T-helper 1 cell treated with Interleukin-12 subunit alpha and Interleukin-12 subunit beta and Interleukin-4 antibody, amounts not matched to agents 30 μg/mL and 1 μg/mL, for 36 hours (primary cell): Measurements from ENCODE around the gene NCOA1.
A peak's percentile ranks its signal among the peaks of the same experiment; 100 is the strongest.

ENCODE experiments used
- H3K27ac Mint-ChIP-seq: one replicate; pipeline ENCODE4 v1.8.0; 2021; ENCODE audit warnings: mild to moderate bottlenecking, mixed read lengths
- H3K27me3 Mint-ChIP-seq: one replicate; pipeline ENCODE4 v1.8.0; 2021; ENCODE audit warnings: low read depth, mixed read lengths
- H3K36me3 Mint-ChIP-seq: one replicate; pipeline ENCODE4 v1.8.0; 2021; ENCODE audit warnings: low read depth, mixed read lengths
- H3K4me1 Mint-ChIP-seq: one replicate; pipeline ENCODE4 v1.8.0; 2021; ENCODE audit warnings: low read depth, mixed read lengths
- H3K4me3 Mint-ChIP-seq: one replicate; pipeline ENCODE4 v1.8.0; 2021; ENCODE audit warnings: mild to moderate bottlenecking, moderate library complexity, mixed read lengths
- H3K9me3 Mint-ChIP-seq: one replicate; pipeline ENCODE4 v1.8.0; 2021; ENCODE audit warnings: mixed read lengths

The NCOA1 gene

DNA sequence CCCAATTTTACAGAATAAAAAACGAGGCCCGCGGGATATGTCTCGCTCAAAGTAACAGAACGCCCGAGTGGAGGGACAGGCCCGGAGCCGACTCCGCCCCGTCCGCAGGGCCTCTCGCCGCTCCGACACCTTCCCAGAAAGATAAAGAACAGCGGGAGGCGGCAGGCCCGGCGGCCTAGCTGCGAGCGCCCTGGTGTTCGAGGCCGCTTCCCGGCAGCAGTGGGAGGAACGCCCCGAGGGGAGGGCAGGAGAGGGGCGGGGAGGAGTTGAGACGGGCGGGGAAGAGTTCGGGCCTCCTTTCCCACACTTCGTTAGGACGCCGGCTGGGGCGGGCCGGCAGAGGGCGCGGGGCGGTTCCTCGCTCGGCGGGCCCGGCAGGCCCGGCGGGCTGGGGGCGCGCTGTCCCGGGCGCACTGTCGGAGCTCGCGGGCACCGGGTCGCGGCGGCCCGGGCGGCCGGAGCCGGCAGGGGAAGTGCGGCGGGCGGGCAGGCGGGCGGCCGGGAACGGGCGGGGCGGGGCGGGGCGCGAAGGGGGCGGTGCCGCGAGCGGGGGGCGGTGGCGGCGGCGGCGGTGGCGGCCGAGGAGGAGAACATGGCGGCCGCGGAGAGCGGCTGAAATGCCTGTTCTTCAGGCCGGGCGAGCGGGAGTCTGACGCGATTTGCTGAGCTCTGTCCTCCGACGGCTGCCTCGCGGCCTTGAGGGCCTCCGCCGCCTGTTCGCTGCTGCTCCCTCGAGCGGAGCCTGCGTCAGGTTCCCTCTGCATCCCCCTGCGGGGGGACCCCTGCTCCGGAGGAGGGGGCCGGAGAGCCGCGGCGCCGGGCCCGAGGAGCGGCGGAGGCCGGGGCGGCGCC is at the start of gene NCOA1:
Gene NCOA1, plus strand, starts transcription at position 565 of the 852 bp plus-strand sequence. CDS start 167,424 bp downstream, outside the sequence.
- H3K36me3 Mint-ChIP-seq = peaks cover 2% of the 10 kb centered on the region
- H3K9me3 Mint-ChIP-seq = no peaks in the 10 kb centered on the region
- H3K27me3 Mint-ChIP-seq = peaks cover 10% of the 10 kb centered on the region
- peaks cover 36% of the 10 kb centered on the region for H3K4me1 Mint-ChIP-seq
- peak within 1 kb of the TSS; percentile 92 for H3K27ac Mint-ChIP-seq
- H3K4me3 Mint-ChIP-seq = peak within 1 kb of the TSS; percentile 91

DNA sequence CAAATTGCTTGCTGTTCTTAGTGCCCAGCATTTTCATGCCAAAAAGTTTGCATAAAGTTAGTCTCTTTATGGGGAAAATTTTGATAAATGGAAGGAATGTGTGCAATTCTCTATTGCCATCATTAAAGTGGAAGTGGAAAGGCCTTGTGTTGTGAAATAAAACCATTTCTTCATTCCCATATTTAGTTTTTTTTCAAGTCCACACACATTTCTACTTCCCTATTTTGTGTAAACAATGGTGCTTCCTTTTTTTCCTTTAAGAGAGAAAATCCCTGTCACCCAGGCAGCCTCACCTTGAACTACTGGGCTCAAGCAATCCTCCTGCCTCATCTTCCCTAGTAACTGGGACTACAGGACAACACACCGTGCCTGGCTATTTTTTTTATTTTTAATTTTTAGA is 42.3 kb upstream of the NCOA1 start:
- no peak overlapping the region for H3K4me3 Mint-ChIP-seq
- no peaks in the 10 kb centered on the region for H3K4me1 Mint-ChIP-seq
- peaks cover 2% of the 10 kb centered on the region for H3K36me3 Mint-ChIP-seq
- H3K9me3 Mint-ChIP-seq = peaks cover 6% of the 10 kb centered on the region
- no peak overlapping the region for H3K27ac Mint-ChIP-seq
- peaks cover 7% of the 10 kb centered on the region for H3K27me3 Mint-ChIP-seq

DNA sequence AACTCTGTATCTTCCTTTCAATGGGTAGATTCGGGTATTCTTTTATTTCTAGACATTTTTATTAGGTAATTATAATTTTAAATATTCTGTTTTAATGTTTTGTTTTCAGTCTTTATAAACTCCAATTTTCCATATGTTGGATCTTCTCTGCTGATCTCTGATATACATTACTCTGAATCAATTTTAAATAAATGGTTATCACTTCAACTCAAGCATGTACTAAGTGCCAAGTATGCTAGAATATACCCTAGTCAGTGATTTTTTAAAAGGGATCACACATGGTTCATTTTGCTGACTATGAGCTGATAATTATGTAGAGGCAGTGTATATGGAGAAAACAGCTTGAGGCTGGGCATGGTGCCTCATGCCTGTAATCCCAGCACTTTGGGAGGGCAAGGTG is 41.7 kb upstream of the NCOA1 start:
- peaks cover 2% of the 10 kb centered on the region for H3K36me3 Mint-ChIP-seq
- no peaks in the 10 kb centered on the region for H3K4me1 Mint-ChIP-seq
- H3K27me3 Mint-ChIP-seq = peaks cover 7% of the 10 kb centered on the region
- peaks cover 6% of the 10 kb centered on the region for H3K9me3 Mint-ChIP-seq
- H3K4me3 Mint-ChIP-seq = no peak overlapping the region
- H3K27ac Mint-ChIP-seq = no peak overlapping the region

DNA sequence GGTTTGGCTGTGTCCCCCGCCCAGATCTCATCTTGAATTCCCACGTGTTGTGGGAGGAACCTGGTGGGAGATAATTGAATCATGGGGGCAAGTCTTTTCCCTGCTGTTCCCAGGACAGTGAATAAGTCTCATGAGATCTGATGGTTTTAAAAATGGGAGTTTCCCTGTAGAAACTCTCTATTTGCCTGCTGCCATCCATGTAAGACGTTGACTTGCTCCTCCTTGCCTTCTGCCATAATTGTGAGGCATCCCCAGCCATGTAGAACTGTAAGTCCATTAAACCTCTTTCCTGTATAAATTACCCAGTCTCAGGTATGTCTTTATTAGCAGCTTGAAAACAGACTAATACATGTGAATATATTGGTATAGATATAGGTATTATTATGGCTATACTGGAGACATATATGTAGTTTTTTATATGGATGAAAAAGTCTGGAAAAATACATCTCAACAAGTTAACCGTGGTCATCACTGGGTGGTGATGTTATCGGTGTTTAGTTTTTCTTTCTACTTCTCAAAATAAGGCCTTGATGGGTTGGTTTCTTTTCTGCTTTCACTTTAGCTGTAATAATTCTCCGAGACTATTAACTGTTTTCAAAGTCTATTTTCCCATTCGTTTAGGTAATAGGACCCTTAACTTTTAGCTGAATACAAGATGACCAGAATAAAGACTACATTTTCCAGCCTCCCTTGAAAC is 39.1 kb upstream of the NCOA1 start:
- no peaks in the 10 kb centered on the region for H3K4me1 Mint-ChIP-seq
- no peak overlapping the region for H3K4me3 Mint-ChIP-seq
- peaks cover 3% of the 10 kb centered on the region for H3K27me3 Mint-ChIP-seq
- H3K9me3 Mint-ChIP-seq = peaks cover 6% of the 10 kb centered on the region
- peaks cover 2% of the 10 kb centered on the region for H3K36me3 Mint-ChIP-seq
- H3K27ac Mint-ChIP-seq = no peak overlapping the region

DNA sequence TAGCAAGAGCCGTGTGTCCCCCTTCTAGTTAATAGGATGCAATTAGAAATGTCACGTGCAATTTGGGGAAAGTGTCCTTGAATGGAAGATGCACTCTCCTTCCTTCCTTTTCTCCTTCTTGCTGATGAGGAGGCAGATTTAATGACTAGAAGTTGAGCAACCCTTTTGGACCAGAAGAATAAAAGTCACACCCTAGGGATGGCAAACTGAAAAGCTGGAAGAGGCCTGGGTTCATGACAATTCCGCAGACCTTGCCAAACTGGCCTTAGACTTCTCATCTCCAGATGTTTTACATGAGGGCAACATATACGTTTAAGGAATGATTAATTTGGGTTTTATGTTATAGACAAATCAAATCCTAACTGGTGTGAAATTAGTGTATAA is 38.6 kb upstream of the NCOA1 start:
- Mint-ChIP-seq H3K27ac (no peak overlapping the region), H3K27me3 (peaks cover 3% of the 10 kb centered on the region), H3K9me3 (peaks cover 6% of the 10 kb centered on the region), H3K4me3 (no peak overlapping the region), H3K36me3 (peaks cover 2% of the 10 kb centered on the region), H3K4me1 (no peaks in the 10 kb centered on the region)

DNA sequence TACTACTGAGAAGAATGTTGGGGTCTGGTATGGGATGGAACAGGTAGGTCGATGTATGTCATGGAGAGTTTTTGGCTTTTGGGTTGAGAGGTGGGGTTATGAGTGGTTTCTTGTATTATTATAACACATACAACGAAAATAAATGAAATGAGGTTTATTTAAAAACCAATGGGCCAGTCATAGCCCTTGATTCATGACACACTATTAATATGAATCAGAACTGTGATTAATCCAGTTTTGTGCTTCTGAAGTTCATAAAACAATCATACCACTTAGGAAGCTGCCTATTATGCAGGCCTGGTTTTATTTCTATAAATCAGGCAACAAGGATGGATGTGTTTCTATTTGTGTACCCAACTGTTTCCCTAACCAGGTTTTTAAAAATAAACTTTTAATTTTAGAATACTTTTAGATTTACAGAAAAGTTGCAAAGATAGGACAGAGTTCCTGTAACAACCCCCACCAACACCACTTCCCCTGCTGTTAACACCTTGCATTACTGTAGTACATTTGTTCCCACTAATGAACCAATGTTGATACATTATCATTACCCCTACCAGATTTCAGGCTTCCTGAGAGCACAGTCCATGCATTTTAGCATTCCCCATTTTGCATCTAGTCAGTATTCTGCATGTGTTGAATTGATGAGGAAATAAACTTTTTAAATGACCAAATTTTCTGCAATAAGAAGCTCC is 37.5 kb upstream of the NCOA1 start:
- no peaks in the 10 kb centered on the region for H3K4me1 Mint-ChIP-seq
- H3K9me3 Mint-ChIP-seq = peaks cover 6% of the 10 kb centered on the region
- H3K36me3 Mint-ChIP-seq = peaks cover 1% of the 10 kb centered on the region
- no peak overlapping the region for H3K27ac Mint-ChIP-seq
- H3K27me3 Mint-ChIP-seq = peaks cover 5% of the 10 kb centered on the region
- no peak overlapping the region for H3K4me3 Mint-ChIP-seq

DNA sequence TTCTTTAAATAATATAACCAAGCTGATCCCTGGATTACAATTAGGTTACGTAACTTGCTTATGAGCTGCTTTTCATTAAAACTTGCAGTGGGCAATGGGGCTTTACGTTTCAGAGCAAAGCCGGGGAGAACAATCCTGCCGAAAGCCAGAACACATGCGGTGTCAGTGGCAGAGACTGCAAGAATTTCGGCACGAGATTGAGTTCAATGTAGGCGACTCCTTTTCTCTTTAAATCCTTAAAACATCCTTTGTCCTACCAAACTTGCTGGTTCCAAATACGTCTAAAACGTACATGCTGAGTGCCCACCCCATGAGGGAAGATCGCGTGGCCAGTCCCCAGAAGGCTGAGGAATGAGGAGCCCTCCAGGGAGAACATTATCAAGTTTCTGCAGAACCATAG is 36.8 kb upstream of the NCOA1 start:
- H3K27ac Mint-ChIP-seq = no peak overlapping the region
- H3K4me1 Mint-ChIP-seq = no peaks in the 10 kb centered on the region
- peaks cover 6% of the 10 kb centered on the region for H3K9me3 Mint-ChIP-seq
- no peak overlapping the region for H3K4me3 Mint-ChIP-seq
- no peaks in the 10 kb centered on the region for H3K36me3 Mint-ChIP-seq
- H3K27me3 Mint-ChIP-seq = peaks cover 4% of the 10 kb centered on the region

DNA sequence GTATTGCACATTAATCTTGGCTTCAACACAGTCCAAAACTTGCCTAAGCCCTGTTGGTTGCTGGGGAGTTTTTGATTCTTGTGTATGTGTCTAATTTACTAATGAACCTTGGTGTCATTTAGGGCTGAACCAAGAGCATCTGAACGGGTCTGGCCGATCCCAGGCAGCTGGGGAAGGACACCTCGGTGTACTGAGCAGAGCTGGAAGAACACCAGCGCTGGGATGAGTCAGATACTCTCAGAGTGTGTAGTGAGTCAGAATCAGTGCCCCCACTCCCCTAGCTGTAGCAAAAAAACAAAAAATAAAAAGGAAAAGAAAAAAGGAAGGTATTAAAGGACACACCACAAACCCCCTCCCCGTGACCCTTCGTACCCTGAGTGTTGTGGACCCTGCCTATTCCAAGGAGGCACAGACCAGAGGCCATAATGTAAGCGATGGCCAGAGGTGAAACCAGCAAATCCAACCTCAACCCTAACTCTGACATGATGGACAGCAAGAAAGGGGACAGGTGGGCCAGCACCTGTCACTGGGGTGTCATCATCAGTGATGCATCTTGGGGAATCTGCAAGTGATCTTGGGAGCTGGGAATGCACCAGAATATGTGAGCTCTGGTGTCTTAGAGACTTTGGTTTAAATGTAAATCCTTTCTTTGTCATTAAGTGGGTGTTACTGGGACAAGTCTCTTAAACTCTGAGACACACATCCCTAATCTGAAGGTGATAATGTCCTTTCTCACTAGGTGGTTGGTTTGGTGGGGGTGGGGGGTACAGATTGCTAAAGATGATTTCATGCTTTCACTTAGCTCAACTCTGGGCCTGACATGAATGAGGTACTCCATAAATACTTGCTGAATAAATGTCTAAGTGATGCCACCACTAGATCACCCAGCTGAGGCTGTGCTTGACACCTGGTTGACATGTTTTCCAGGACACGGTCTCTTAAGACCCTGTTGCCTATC is 34.2 kb upstream of the NCOA1 start:
- Mint-ChIP-seq H3K4me3 (no peak overlapping the region), H3K9me3 (no peaks in the 10 kb centered on the region), H3K36me3 (no peaks in the 10 kb centered on the region), H3K27me3 (peaks cover 4% of the 10 kb centered on the region), H3K27ac (no peak overlapping the region), H3K4me1 (peaks cover 2% of the 10 kb centered on the region)

DNA sequence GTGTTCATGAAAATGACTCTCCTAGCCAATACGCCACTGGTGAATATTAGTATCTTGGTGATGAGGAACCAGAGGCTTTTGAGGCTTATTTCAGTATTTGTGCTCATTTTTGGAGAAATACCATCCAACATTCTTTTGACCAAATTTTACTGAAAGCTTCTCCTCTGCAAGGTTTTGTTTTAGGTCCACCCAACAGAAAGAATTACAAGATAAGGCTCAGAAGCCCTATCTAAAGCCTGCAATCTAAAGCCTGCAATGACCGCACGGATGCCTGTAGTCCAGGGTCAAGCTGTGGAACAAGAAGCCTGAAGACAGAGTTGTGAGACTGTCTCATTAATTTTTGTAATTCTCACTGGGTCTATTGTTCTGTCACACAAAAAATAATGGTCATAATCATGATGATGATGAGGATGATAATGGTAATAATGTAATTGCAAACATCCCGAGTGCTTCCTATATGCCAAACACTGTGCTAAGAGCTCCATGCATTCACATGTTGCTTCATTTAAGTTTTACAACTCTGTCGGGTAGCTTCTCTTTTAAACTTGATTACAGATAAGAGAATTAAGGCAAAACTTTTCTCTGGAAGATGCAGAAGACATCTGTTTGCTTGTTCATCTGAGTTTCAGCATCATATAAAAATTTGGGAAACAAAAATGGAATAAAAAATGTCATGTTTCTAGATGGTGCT is 33.2 kb upstream of the NCOA1 start:
- Mint-ChIP-seq H3K27me3 (peaks cover 4% of the 10 kb centered on the region), H3K27ac (no peak overlapping the region), H3K4me1 (peaks cover 4% of the 10 kb centered on the region), H3K9me3 (no peaks in the 10 kb centered on the region), H3K4me3 (no peak overlapping the region), H3K36me3 (no peaks in the 10 kb centered on the region)

DNA sequence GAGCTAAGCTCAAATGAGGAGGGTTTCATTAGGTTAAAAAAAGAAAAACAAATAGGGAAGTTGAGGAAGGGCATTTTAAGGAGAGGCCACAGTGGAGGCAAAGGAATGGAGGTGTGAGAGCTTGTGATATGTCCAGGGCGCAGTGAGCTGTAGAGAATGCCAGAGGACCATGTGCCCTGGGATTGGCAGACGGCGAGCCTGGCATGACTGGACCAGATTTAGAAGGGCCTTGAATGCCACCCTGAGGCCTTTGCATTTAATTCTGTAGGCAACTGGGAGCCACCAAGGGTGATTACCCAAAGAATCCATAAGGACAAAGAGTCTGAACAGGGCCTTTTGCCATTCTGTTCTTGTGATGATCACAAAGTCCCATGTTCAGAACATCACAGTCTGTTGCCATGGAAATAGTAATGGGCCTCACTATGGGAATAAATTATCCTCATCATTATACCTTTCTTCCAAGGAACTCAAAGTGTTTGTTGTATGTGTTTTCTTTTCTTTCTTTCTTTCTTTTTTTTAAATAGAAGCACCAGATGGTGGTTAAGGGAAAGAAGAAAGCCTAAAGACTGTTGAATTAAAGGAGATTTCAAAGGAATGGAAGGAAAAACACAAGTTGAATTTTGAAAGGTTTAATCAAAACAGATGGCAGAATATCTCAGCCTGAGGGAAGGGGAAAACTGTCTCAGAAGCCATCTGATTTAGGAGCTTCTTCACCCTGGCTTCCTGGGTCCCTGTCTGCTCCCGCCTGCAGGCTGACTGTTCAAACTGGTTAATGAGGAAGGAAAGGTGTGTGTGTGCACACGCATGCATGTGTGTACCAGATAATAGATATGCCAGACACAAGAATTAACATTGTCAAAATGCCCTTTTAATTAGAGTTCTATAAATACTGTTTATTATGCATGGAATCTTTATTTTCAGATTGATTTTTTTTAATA is 31.6 kb upstream of the NCOA1 start:
- Mint-ChIP-seq H3K4me1 (peaks cover 4% of the 10 kb centered on the region), H3K27me3 (peaks cover 4% of the 10 kb centered on the region), H3K9me3 (no peaks in the 10 kb centered on the region), H3K36me3 (no peaks in the 10 kb centered on the region), H3K4me3 (no peak overlapping the region), H3K27ac (no peak overlapping the region)

DNA sequence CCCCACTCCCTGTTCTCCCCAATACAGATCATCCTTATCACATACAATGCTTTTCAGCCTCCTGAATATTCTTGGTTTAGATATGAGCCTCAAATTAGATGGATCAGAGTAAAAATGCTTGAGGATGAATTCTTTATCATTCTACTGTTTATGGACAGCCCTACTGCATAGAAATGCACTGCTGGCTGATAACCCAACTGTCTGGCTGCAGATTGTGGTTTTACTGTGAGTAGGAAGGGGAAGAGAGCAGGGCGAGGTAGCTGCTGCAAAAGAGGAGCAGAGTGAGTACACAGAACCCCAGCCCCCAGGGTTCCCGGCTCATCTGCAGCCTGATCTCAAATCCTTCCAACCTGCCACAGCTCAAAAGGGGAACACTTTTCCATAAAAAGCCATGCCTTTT is 29.4 kb upstream of the NCOA1 start:
- H3K36me3 Mint-ChIP-seq = no peaks in the 10 kb centered on the region
- peaks cover 4% of the 10 kb centered on the region for H3K27me3 Mint-ChIP-seq
- H3K4me1 Mint-ChIP-seq = peaks cover 4% of the 10 kb centered on the region
- H3K9me3 Mint-ChIP-seq = no peaks in the 10 kb centered on the region
- H3K4me3 Mint-ChIP-seq = no peak overlapping the region
- H3K27ac Mint-ChIP-seq = no peak overlapping the region

DNA sequence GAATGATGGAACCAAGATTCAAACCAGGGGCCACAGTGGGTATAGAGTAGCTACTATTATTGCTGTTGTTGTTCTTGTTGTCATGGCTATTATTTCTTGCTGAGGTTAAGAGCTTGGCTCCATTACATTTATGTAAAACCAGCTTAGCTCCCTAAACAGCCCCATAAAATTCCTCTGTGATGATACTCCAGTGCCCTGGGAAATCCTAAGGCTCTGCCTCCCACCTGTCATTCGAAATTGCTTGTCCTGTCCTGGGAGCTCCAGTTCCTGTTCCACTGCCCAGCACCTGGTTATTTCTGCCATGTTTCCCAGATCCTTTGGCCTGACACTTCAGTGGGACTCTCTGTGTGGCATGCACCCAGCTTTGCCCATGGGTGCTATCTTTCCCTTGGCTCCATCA is 27.8 kb upstream of the NCOA1 start:
- Mint-ChIP-seq H3K27ac (no peak overlapping the region), H3K4me1 (peaks cover 4% of the 10 kb centered on the region), H3K27me3 (no peaks in the 10 kb centered on the region), H3K4me3 (no peak overlapping the region), H3K36me3 (no peaks in the 10 kb centered on the region), H3K9me3 (no peaks in the 10 kb centered on the region)
